HepG2 (cell line): Measurements from ENCODE around the gene TRIAP1. TPM values are rescaled to one million over a fixed set of nuclear protein-coding genes. Genes with fewer than 3 reads are reported as not detected.

Source experiments
- ATAC-seq: fragments of 200-7000 bp; cut with Tn5 transposase; 3 replicates; pipeline ENCODE4 v1.9.1; 2020; ENCODE audit warnings: mild to moderate bottlenecking, moderate library complexity
- BruUV-seq: library from RNA; stranded (reverse); fragments of 400-500 nt; replicated peaks from 2 replicates; lab custom pipeline; 2021; lab: Mats Ljungman, UMichigan
- CTCF ChIA-PET: fragments of 300-600 bp; formaldehyde crosslinking; extraction: SDS; loops from one replicate; lab custom pipeline; 2021; ENCODE audit warnings: low total read pairs, inconsistent platforms, low intra/inter-chr PET ratio; lab: Yijun Ruan, JAX
- POLR2A ChIA-PET: fragments of 350-600 bp; sonication (Branson Sonifier 250); formaldehyde crosslinking; loops from one replicate; lab custom pipeline; 2020; ENCODE audit warnings: antibody characterized with exemption, inconsistent platforms; lab: Yijun Ruan, JAX
- DNase-seq: peaks from one replicate; pipeline ENCODE4 v3.0.0-alpha.2; 2015; ENCODE audit warnings: low spot score
- FAIRE-seq: peaks from 3 replicates; lab custom pipeline; 2011; peaks lifted over from hg19 to GRCh38; lab: Jason Lieb, UNC
- H2AFZ ChIP-seq: one replicate; pipeline ENCODE4 v1.6.1; 2011; ENCODE audit warnings: low read length, inconsistent platforms
- H3K27ac ChIP-seq: fragments of 300-600 bp; 3 replicates; pipeline ENCODE4 v1.8.0; 2011; ENCODE audit warnings: mixed run types, mild to moderate bottlenecking, mixed read lengths, low read length, inconsistent platforms; ENCODE audit not compliant: insufficient read depth; ENCODE audit errors: extremely low read length
- H3K27me3 ChIP-seq, 2 experiments: fragments of 200-600 bp in 1 of 2; 2 replicates in 1 of 2; 3 replicates in 1 of 2; pipeline versions ENCODE4 v1.6.0 to v1.8.0; 2011; ENCODE audit warnings: low read length in 2 of 2, mild to moderate bottlenecking in 2 of 2, moderate library complexity in 2 of 2, inconsistent platforms in 1 of 2; ENCODE audit not compliant: insufficient read depth in 2 of 2, control insufficient read depth in 1 of 2
- H3K36me3 ChIP-seq, 2 experiments: fragments of 200-600 bp in 1 of 2; replicated peaks in 1 of 2; 2 replicates in 1 of 2; 3 replicates in 1 of 2; pipeline versions ENCODE4 v1.5.1 to v1.8.0; 2011; ENCODE audit warnings: low read length in 2 of 2, inconsistent platforms in 1 of 2; ENCODE audit not compliant: insufficient read depth in 2 of 2, control insufficient read depth in 1 of 2
- H3K4me1 ChIP-seq: 2 replicates; pipeline ENCODE4 v1.5.1; 2012; ENCODE audit warnings: low read length, inconsistent platforms; ENCODE audit not compliant: insufficient read depth
- H3K4me2 ChIP-seq: 2 replicates; pipeline ENCODE4 v1.6.0; 2011; ENCODE audit warnings: low read depth, low read length, inconsistent platforms
- H3K4me3 ChIP-seq, 3 experiments: fragments of 200-600 bp in 1 of 3; sonication (generic), shearing (Covaris generic) in 1 of 3; replicated peaks in 1 of 3; 2 replicates each; pipeline ENCODE4 v1.5.1; 2011 to 2016; ENCODE audit warnings: low read length in 3 of 3, inconsistent platforms in 2 of 3, low read depth in 2 of 3, mild to moderate bottlenecking in 2 of 3, control low read depth in 1 of 3, mixed read lengths in 1 of 3; ENCODE audit not compliant: insufficient read depth in 1 of 3
- H3K79me2 ChIP-seq: one replicate; pipeline ENCODE4 v1.6.1; 2011; ENCODE audit warnings: low read length, inconsistent platforms; ENCODE audit not compliant: insufficient read depth
- H3K9ac ChIP-seq: 2 replicates; pipeline ENCODE4 v1.6.0; 2011; ENCODE audit warnings: mild to moderate bottlenecking, low read depth, low read length, inconsistent platforms; ENCODE audit not compliant: insufficient read depth
- H3K9me3 ChIP-seq: 2 replicates; pipeline ENCODE4 v1.5.1; 2012; ENCODE audit warnings: mild to moderate bottlenecking, low read length
- H4K20me1 ChIP-seq: 2 replicates; pipeline ENCODE4 v1.6.0; 2011; ENCODE audit warnings: inconsistent platforms, mild to moderate bottlenecking, low read length, moderate library complexity; ENCODE audit not compliant: insufficient read depth
- GFI1 ChIP-seq: sonication (generic); formaldehyde crosslinking; IDR thresholded peaks from 2 replicates; pipeline ENCODE4 v1.5.0; 2020; ENCODE audit warnings: missing genetic modification reagents, mild to moderate bottlenecking, borderline replicate concordance
- KAT2B ChIP-seq: fragments of 150-350 bp; IDR thresholded peaks from 2 replicates; pipeline ENCODE4 v1.6.1; 2014; ENCODE audit warnings: low read depth, low read length, borderline replicate concordance
- NRL ChIP-seq: sonication (generic); formaldehyde crosslinking; IDR thresholded peaks from 2 replicates; pipeline ENCODE4 v1.5.0; 2020; ENCODE audit warnings: missing genetic modification reagents, mild to moderate bottlenecking, moderate library complexity, borderline replicate concordance
- PRDM15 ChIP-seq: sonication (generic); formaldehyde crosslinking; IDR thresholded peaks from 2 replicates; pipeline ENCODE4 v1.4.0; 2020; ENCODE audit warnings: missing genetic modification reagents
- RBM39 ChIP-seq: fragments of 200-400 bp; formaldehyde crosslinking; IDR thresholded peaks from one replicate; pipeline ENCODE4 v1.6.1; 2018; ENCODE audit warnings: antibody characterized with exemption, mild to moderate bottlenecking, low read depth, low read length; ENCODE audit not compliant: poor library complexity, severe bottlenecking
- WIZ ChIP-seq: sonication (generic); formaldehyde crosslinking; IDR thresholded peaks from 2 replicates; pipeline ENCODE4 v1.5.1; 2020; ENCODE audit warnings: mild to moderate bottlenecking, missing genetic modification reagents
- ZNF3 ChIP-seq: IDR thresholded peaks from 2 replicates; pipeline ENCODE4 v1.7.0; 2017; ENCODE audit warnings: inconsistent platforms
- ZNF512B ChIP-seq: sonication (generic); formaldehyde crosslinking; IDR thresholded peaks from 2 replicates; pipeline ENCODE4 v1.5.1; 2020; ENCODE audit warnings: missing genetic modification reagents, mild to moderate bottlenecking, borderline replicate concordance
- ZNF660 ChIP-seq: sonication (generic); formaldehyde crosslinking; IDR thresholded peaks from 2 replicates; pipeline ENCODE4 v1.5.1; 2020; ENCODE audit warnings: mild to moderate bottlenecking, low read depth, missing genetic modification reagents, borderline replicate concordance
- ZNF788 ChIP-seq: sonication (generic); formaldehyde crosslinking; IDR thresholded peaks from 2 replicates; pipeline ENCODE4 v1.5.0; 2020; ENCODE audit warnings: mild to moderate bottlenecking, missing genetic modification reagents, borderline replicate concordance
- WGBS: methylation state at CpG from one replicate; pipeline ENCODE4 v1.1.6; 2017; ENCODE audit warnings: low lambda C conversion rate; 5-methylcytosine and 5-hydroxymethylcytosine counted together
- in situ Hi-C: cut with HindIII; loops from 2 replicates; pipeline ENCODE4 v1.10.0; 2017; ENCODE audit warnings: low pct_unique_long_range_greater_than_20kb; ENCODE audit not compliant: extremely low pct_ligation_motif_present
- intact Hi-C: fragments of 100-400 bp; cut with micrococcal nuclease; formaldehyde crosslinking; loops from one replicate; pipeline ENCODE4 v1.10.0; 2022; ENCODE audit not compliant: unreplicated experiment
- polyA plus RNA-seq, 8 experiments: library from polyadenylated mRNA; depleted of rRNA in 3 of 8; stranded (reverse) in 7 of 8; unstranded in 1 of 8; fragments of >200 nt; fragmentation: Illumina TruSeq in 4 of 8; extraction: Trizol in 4 of 8; gene quantifications; 2 replicates each; pipeline versions ENCODE4 v1.2.1 to v1.2.3, GENCODE V29; 2011 to 2016; ENCODE audit warnings: low read depth in 4 of 8, missing spikeins in 1 of 8, mixed read lengths in 1 of 8; ENCODE audit not compliant: insufficient read depth in 1 of 8
- total RNA-seq, 5 experiments: library from RNA; depleted of rRNA; stranded (reverse); fragments of >200 nt; fragmentation: Illumina TruSeq; extraction: Trizol; gene quantifications; 2 replicates each; pipeline ENCODE4 v1.2.3, GENCODE V29; 2016; ENCODE audit warnings: low read depth in 1 of 5
- TF ChIP-seq, protein P1 (sequence below): sonication (generic); formaldehyde crosslinking; IDR thresholded peaks from 2 replicates; pipeline ENCODE4 v1.4.0; 2020; ENCODE audit warnings: missing genetic modification reagents
- TF ChIP-seq, protein P2 (sequence below): sonication (generic); formaldehyde crosslinking; IDR thresholded peaks from 2 replicates; pipeline ENCODE4 v1.9.0; 2021; ENCODE audit warnings: missing genetic modification reagents, borderline replicate concordance

The TRIAP1 gene
- total and polyA plus RNA-seq, 2 of the 13 experiments (the other 11 are each of a cell fraction or from before 2014, with no cell fraction given), result 55.0 to 117 TPM

- H3K27me3 ChIP-seq, result no peaks in the 10 kb centered on the region
- ATAC-seq (no peak), DNase-seq (no peak), FAIRE-seq (no peak)
- POLR2A ChIA-PET, result interaction anchor here (1.4 kb wide), 1 partner anchor 17 kb away, joined by 3 read pairs; no protein-coding TSS in a partner anchor
- no TSS peak for BruUV-seq
- intact Hi-C loops, result no loop called here
- no peak overlapping the region for H3K4me3 ChIP-seq
- CTCF ChIA-PET, result no interaction called here
- no peaks in the 10 kb centered on the region for H3K9me3 ChIP-seq
- H3K9ac ChIP-seq, result no peak overlapping the region
- H3K4me1 ChIP-seq, result 0 out of 2 replicates have a peak, but pooled peaks cover 3% of the 10 kb centered on the region
- H4K20me1 ChIP-seq, result no peaks in the 10 kb centered on the region
- H2AFZ ChIP-seq, result no peak overlapping the region
- H3K36me3 ChIP-seq, result no peaks in the 10 kb centered on the region
- no peak overlapping the region for H3K4me2 ChIP-seq
- in situ Hi-C loops, result no loop called here
- no peaks in the 10 kb centered on the region for H3K79me2 ChIP-seq
- 96% methylated on average over 1 of the region's 1 CpG for WGBS
- no peak overlapping the region for H3K27ac ChIP-seq
- TF ChIP-seq ZNF660 (CRISPR knock-in tag), result no peak
- no peak for TF ChIP-seq KAT2B
- no peak for TF ChIP-seq NRL (CRISPR knock-in tag)
- TF ChIP-seq WIZ (CRISPR knock-in tag), result no peak
- TF ChIP-seq ZNF3 (CRISPR knock-in tag), result no peak
- no peak for TF ChIP-seq RBM39
- TF ChIP-seq, protein P1, sequence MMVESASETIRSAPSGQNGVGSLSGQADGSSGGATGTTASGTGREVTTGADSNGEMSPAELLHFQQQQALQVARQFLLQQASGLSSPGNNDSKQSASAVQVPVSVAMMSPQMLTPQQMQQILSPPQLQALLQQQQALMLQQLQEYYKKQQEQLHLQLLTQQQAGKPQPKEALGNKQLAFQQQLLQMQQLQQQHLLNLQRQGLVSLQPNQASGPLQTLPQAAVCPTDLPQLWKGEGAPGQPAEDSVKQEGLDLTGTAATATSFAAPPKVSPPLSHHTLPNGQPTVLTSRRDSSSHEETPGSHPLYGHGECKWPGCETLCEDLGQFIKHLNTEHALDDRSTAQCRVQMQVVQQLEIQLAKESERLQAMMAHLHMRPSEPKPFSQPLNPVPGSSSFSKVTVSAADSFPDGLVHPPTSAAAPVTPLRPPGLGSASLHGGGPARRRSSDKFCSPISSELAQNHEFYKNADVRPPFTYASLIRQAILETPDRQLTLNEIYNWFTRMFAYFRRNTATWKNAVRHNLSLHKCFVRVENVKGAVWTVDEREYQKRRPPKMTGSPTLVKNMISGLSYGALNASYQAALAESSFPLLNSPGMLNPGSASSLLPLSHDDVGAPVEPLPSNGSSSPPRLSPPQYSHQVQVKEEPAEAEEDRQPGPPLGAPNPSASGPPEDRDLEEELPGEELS (CRISPR knock-in tag), result no peak
- TF ChIP-seq PRDM15, result no peak
- TF ChIP-seq ZNF512B (CRISPR knock-in tag), result no peak
- TF ChIP-seq, protein P2, sequence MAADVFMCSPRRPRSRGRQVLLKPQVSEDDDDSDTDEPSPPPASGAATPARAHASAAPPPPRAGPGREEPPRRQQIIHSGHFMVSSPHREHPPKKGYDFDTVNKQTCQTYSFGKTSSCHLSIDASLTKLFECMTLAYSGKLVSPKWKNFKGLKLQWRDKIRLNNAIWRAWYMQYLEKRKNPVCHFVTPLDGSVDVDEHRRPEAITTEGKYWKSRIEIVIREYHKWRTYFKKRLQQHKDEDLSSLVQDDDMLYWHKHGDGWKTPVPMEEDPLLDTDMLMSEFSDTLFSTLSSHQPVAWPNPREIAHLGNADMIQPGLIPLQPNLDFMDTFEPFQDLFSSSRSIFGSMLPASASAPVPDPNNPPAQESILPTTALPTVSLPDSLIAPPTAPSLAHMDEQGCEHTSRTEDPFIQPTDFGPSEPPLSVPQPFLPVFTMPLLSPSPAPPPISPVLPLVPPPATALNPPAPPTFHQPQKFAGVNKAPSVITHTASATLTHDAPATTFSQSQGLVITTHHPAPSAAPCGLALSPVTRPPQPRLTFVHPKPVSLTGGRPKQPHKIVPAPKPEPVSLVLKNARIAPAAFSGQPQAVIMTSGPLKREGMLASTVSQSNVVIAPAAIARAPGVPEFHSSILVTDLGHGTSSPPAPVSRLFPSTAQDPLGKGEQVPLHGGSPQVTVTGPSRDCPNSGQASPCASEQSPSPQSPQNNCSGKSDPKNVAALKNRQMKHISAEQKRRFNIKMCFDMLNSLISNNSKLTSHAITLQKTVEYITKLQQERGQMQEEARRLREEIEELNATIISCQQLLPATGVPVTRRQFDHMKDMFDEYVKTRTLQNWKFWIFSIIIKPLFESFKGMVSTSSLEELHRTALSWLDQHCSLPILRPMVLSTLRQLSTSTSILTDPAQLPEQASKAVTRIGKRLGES (CRISPR knock-in tag), result no peak
- TF ChIP-seq ZNF788, result no peak
- no peak for TF ChIP-seq GFI1 (CRISPR knock-in tag)
These were observed 33.3 kb upstream of the TRIAP1 start for GRCh38 chr12:120479458-120479857.
